GM23248 (cell line): ENCODE data around the gene SRSF8.

Source experiments
- EZH2 ChIP-seq: fragments of 200-600 bp; sonication (generic); IDR thresholded peaks from 2 replicates; pipeline ENCODE4 v1.6.1; 2018; ENCODE audit warnings: antibody characterized with exemption, mild to moderate bottlenecking; ENCODE audit not compliant: insufficient read depth, poor library complexity, severe bottlenecking
- EZH2phosphoT487 ChIP-seq: fragments of 200-600 bp; sonication (generic); IDR thresholded peaks from 2 replicates; pipeline ENCODE4 v1.6.1; 2018; ENCODE audit warnings: antibody characterized with exemption, moderate library complexity, mild to moderate bottlenecking, low read depth; ENCODE audit not compliant: insufficient read depth

DNA sequence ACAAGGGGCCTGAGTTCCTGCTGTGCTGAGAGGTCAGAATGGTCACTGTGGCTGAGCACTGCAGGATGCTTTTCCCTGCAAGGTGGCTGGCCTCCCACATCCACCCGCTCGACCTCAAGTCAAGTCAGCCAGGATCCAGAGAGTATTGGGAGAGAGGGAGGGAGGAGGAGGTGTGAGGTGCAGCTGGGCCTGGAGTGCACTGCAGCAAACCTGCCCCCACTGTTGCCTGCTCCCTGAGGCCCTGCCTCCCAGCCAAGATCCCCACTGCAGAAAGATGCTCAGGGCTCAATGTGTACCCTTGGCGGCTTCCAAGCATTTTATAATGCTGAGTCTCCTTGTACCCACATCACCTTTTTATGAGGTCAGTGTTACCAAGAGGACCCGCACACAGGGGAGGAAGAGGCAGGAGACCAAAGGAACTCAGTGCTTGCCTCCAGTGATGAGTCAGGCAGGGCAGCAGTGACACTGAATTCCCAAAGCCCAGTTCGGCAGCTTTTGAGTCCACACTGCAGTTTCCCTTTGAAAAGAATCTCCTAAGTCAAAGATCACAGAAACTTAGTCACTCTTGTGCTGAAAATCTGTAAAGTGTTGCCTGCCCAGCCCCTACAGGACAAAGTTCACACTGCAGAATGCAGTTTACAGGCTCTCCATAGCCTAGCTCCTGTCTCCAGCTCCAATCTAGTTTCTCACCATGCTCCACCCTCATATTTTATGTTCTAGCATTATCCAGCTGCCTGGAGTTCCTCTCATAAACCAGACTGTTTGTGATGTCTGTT is 26.0 kb downstream of the SRSF8 start:
- TF ChIP-seq EZH2 = no peak
- TF ChIP-seq EZH2phosphoT487 = no peak
